GM10266 (cell line): ENCODE data around the gene MAGI1.

Experiments
- DNase-seq: peaks from one replicate; pipeline ENCODE4 v3.0.0; 2012; ENCODE audit errors: extremely low spot score
- CTCF ChIP-seq: IDR thresholded peaks from 2 replicates; pipeline ENCODE4 v1.5.1; 2012; ENCODE audit warnings: mild to moderate bottlenecking, low read depth; ENCODE audit not compliant: control insufficient read depth, insufficient read depth; ENCODE audit errors: missing control alignments

MAGI1 gene

GRCh38 chr3:66076861-66077470, 38.2 kb upstream of the MAGI1 start:
- DNase-seq = no peak
- TF ChIP-seq CTCF = no peak

GRCh38 chr3:66075281-66075680, 36.6 kb upstream of the MAGI1 start:
- TF ChIP-seq CTCF = no peak
- DNase-seq = no peak

GRCh38 chr3:66073464-66074141, 34.9 kb upstream of the MAGI1 start:
- no peak for TF ChIP-seq CTCF

GRCh38 chr3:66068255-66068654, 29.5 kb upstream of the MAGI1 start:
- no peak for TF ChIP-seq CTCF
- DNase-seq = no peak

More at GRCh38 chr3:66073464-66074141, 34.9 kb upstream of the MAGI1 start:
- DNase-seq = no peak

GRCh38 chr3:66066963-66067617, 28.4 kb upstream of the MAGI1 start:
- no peak for TF ChIP-seq CTCF
- no peak for DNase-seq

GRCh38 chr3:66055289-66055688, 16.6 kb upstream of the MAGI1 start:
- no peak for TF ChIP-seq CTCF
- no peak for DNase-seq
